ENCODE results near the gene HMG20B. TPM values are rescaled to one million over a fixed set of nuclear protein-coding genes. Genes with fewer than 3 reads are reported as not detected.

The HMG20B gene
- polyA plus RNA-seq, 1 donor from 2014 or later: 22.6 TPM

DNA sequence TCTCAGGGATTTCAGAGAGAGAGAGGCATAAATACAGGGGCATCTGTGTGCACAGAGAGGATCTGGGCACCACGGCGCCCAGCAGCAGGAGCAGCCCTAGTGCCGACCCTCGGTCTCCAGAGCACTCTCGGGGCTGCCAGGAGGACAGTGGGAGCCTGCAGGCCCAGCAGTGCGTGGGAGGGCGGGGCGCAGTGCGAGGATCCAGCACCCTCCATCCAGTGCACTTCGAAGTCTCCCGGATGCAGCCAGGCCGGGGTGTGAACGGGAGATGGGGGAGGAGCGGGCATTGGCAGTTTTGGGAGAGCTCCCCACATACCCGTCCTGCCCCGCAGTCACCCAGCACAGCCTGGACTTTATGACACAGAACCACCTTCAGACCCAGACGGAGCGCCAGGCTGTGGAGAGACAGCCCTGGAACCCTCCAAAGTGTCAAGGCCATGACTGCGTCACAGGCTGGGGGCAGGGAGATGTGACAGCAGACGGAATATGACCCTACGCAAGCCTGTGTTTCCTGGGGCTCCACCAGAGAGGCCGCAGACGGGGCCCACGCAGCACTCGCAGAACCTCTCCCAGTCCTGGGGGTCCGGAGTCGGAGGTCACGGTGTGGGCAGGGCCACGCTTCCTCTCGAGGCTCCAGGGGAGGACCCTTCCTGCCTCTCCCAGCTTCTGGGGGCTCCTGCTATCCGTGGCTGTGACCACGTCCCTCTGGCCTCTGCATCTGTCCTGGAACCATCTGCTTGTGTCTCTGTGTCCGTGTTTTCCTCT, 48.5 kb upstream of the HMG20B start:
- Histone ChIP-seq H3K79me2 (replicated peaks; ENCODE audit: insufficient read depth, low read length) (peaks cover 11% of the 10 kb centered on the region), H3K9me3 (ENCODE audit: low read length) (no peaks in the 10 kb centered on the region), H3K27me3 (ENCODE audit: insufficient read depth, low read depth, low read length) (no peaks in the 10 kb centered on the region), H3K36me3 (ENCODE audit: insufficient read depth, low read length) (peaks cover 4% of the 10 kb centered on the region), H2AFZ (ENCODE audit: low read depth, low read length) (no peak overlapping the region), H3K27ac (ENCODE audit: low read length) (no peak overlapping the region), H3F3A (ENCODE audit: insufficient read depth, low read length, poor library complexity, severe bottlenecking) (no peaks in the 10 kb centered on the region), H3K9me2 (ENCODE audit: insufficient read depth, low read length) (no peaks in the 10 kb centered on the region), H3K4me2 (ENCODE audit: low read length) (no peak overlapping the region), H3K9ac (ENCODE audit: low read length) (no peak overlapping the region), H4K20me1 (ENCODE audit: insufficient read depth) (peaks cover 5% of the 10 kb centered on the region), H3K4me3 (ENCODE audit: low read length) (no peak overlapping the region)
- TF ChIP-seq TAF1 (IDR thresholded peaks at IDR 0.05; ENCODE audit: low read depth) (no peak), EP300 (conservative IDR thresholded peaks at IDR 0.05; ENCODE audit: poor library complexity, severe bottlenecking) (no peak), EZH2 (IDR thresholded peaks at IDR 0.05; ENCODE audit: borderline replicate concordance, insufficient read depth, low read length, poor library complexity, severe bottlenecking) (no peak), POLR2AphosphoS5 (IDR thresholded peaks at IDR 0.05) (no peak), MXI1 (conservative IDR thresholded peaks at IDR 0.05; ENCODE audit: poor library complexity, severe bottlenecking) (no peak), RAD21 (conservative IDR thresholded peaks at IDR 0.05) (no peak), SMC3 (conservative IDR thresholded peaks at IDR 0.05; ENCODE audit: poor library complexity) (no peak), REST (IDR thresholded peaks at IDR 0.05; ENCODE audit: borderline replicate concordance) (no peak)
- TF ChIP-seq, protein P1, sequence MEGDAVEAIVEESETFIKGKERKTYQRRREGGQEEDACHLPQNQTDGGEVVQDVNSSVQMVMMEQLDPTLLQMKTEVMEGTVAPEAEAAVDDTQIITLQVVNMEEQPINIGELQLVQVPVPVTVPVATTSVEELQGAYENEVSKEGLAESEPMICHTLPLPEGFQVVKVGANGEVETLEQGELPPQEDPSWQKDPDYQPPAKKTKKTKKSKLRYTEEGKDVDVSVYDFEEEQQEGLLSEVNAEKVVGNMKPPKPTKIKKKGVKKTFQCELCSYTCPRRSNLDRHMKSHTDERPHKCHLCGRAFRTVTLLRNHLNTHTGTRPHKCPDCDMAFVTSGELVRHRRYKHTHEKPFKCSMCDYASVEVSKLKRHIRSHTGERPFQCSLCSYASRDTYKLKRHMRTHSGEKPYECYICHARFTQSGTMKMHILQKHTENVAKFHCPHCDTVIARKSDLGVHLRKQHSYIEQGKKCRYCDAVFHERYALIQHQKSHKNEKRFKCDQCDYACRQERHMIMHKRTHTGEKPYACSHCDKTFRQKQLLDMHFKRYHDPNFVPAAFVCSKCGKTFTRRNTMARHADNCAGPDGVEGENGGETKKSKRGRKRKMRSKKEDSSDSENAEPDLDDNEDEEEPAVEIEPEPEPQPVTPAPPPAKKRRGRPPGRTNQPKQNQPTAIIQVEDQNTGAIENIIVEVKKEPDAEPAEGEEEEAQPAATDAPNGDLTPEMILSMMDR (IDR thresholded peaks at IDR 0.05; ENCODE audit: poor library complexity, severe bottlenecking): no peak

DNA sequence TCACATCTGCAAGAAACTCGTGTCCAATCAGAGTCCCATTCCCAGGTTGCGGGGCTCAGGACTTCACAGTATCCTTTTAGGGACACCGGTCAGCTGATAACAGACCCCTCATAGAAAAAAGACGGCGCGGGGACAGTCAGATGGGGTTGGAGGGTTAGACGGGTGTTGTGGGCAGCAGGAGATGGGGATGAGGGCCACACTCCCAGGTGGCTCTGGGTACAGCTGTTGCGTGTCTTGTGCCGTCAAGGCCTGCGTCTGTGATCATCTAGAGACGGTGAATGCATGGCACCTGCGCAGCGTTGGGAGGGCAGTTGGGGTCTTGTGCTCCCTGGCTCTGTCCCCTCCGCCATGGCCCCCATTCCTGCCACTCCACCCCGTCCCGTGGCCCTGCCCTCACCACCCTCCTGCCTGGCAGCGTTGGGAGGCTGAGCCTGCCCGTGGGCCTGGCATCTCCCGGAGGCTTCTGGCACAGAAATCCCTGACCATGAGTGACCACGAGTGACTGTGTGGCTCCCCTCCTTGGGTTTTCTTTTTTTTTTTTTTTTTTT, 47.8 kb upstream of the HMG20B start:
- H3K36me3 ChIP-seq (ENCODE audit: insufficient read depth, low read length): peaks cover 4% of the 10 kb centered on the region
- no peak overlapping the region for H3K9ac ChIP-seq (ENCODE audit: low read length)
- H4K20me1 ChIP-seq (ENCODE audit: insufficient read depth): peaks cover 1% of the 10 kb centered on the region

More for the DNA sequence above, 47.8 kb upstream of the HMG20B start:
- Histone ChIP-seq H3K4me2 (ENCODE audit: low read length) (no peak overlapping the region), H3K27ac (ENCODE audit: low read length) (no peak overlapping the region), H3K9me2 (ENCODE audit: insufficient read depth, low read length) (no peaks in the 10 kb centered on the region), H3K4me3 (ENCODE audit: low read length) (no peak overlapping the region), H3K79me2 (replicated peaks; ENCODE audit: insufficient read depth, low read length) (peaks cover 5% of the 10 kb centered on the region), H3K9me3 (ENCODE audit: low read length) (no peaks in the 10 kb centered on the region), H3F3A (ENCODE audit: insufficient read depth, low read length, poor library complexity, severe bottlenecking) (no peaks in the 10 kb centered on the region), H3K27me3 (ENCODE audit: insufficient read depth, low read depth, low read length) (no peaks in the 10 kb centered on the region), H2AFZ (ENCODE audit: low read depth, low read length) (no peak overlapping the region)
- TF ChIP-seq REST (IDR thresholded peaks at IDR 0.05; ENCODE audit: borderline replicate concordance) (no peak), POLR2AphosphoS5 (IDR thresholded peaks at IDR 0.05) (no peak), EP300 (conservative IDR thresholded peaks at IDR 0.05; ENCODE audit: poor library complexity, severe bottlenecking) (no peak), TAF1 (IDR thresholded peaks at IDR 0.05; ENCODE audit: low read depth) (no peak), EZH2 (IDR thresholded peaks at IDR 0.05; ENCODE audit: borderline replicate concordance, insufficient read depth, low read length, poor library complexity, severe bottlenecking) (no peak), RAD21 (conservative IDR thresholded peaks at IDR 0.05) (no peak), SMC3 (conservative IDR thresholded peaks at IDR 0.05; ENCODE audit: poor library complexity) (no peak), MXI1 (conservative IDR thresholded peaks at IDR 0.05; ENCODE audit: poor library complexity, severe bottlenecking) (no peak)
- TF ChIP-seq, protein P1 (IDR thresholded peaks at IDR 0.05; ENCODE audit: poor library complexity, severe bottlenecking): no peak
